Thymus (tissue), 11 donors: ENCODE results near the gene EGR2. TPM values are rescaled to one million over a fixed set of nuclear protein-coding genes. Genes with fewer than 3 reads are reported as not detected.
A peak's percentile ranks its signal among the peaks of the same experiment; 100 is the strongest.

Experiments used
- DNase-seq, 9 donors: peaks; one replicate each; pipeline ENCODE4 v3.0.0-alpha.2; 2013; ENCODE audit warnings: low spot score in 9 of 9, low read depth in 6 of 9, missing footprints in 1 of 9
- H3K27ac ChIP-seq, 2 donors: one replicate each; pipeline ENCODE4 v1.5.1; 2013; ENCODE audit warnings: control low read depth in 1 of 2, low read depth in 1 of 2, low read length in 1 of 2, mild to moderate bottlenecking in 1 of 2, moderate library complexity in 1 of 2
- H3K27me3 ChIP-seq, 2 donors: one replicate each; pipeline ENCODE4 v1.5.1; 2013; ENCODE audit warnings: low read length in 1 of 2; ENCODE audit not compliant: control insufficient read depth in 2 of 2, insufficient read depth in 1 of 2
- H3K36me3 ChIP-seq, 2 donors: one replicate each; pipeline ENCODE4 v1.5.1; 2013; ENCODE audit warnings: low read length in 1 of 2, mild to moderate bottlenecking in 1 of 2, moderate library complexity in 1 of 2; ENCODE audit not compliant: control insufficient read depth in 2 of 2, insufficient read depth in 2 of 2
- H3K4me1 ChIP-seq, 2 donors: one replicate each; pipeline ENCODE4 v1.5.1; 2013; ENCODE audit warnings: low read length in 2 of 2; ENCODE audit not compliant: control insufficient read depth in 2 of 2, insufficient read depth in 2 of 2
- H3K4me3 ChIP-seq, 2 donors: one replicate each; pipeline ENCODE4 v1.5.1; 2013; ENCODE audit warnings: low read length in 2 of 2, control low read depth in 1 of 2, mild to moderate bottlenecking in 1 of 2
- H3K9me3 ChIP-seq, 2 donors: one replicate each; pipeline ENCODE4 v1.5.1; 2013; ENCODE audit warnings: low read length in 1 of 2, mild to moderate bottlenecking in 1 of 2; ENCODE audit not compliant: control insufficient read depth in 2 of 2, insufficient read depth in 1 of 2
- whole genome bisulfite sequencing: extraction: QIAGEN DNeasy Blood & Tissue Kit; methylation state at CpG from one replicate; pipeline ENCODE4 v1.1.7; 2013; 5-methylcytosine and 5-hydroxymethylcytosine counted together
- polyA plus RNA-seq: library from polyadenylated mRNA; stranded (reverse); fragments of 200-250 nt; gene quantifications from one replicate; pipeline ENCODE4 v1.2.3, GENCODE V29; 2013
- total RNA-seq: library from RNA; stranded (reverse); fragments of 120-200 nt; gene quantifications from one replicate; pipeline ENCODE4 v1.2.4, GENCODE V29; 2013
- donor health status: healthy.

EGR2 gene
- total and polyA plus RNA-seq, 2 donors = 6.6 to 12.1 TPM

DNA sequence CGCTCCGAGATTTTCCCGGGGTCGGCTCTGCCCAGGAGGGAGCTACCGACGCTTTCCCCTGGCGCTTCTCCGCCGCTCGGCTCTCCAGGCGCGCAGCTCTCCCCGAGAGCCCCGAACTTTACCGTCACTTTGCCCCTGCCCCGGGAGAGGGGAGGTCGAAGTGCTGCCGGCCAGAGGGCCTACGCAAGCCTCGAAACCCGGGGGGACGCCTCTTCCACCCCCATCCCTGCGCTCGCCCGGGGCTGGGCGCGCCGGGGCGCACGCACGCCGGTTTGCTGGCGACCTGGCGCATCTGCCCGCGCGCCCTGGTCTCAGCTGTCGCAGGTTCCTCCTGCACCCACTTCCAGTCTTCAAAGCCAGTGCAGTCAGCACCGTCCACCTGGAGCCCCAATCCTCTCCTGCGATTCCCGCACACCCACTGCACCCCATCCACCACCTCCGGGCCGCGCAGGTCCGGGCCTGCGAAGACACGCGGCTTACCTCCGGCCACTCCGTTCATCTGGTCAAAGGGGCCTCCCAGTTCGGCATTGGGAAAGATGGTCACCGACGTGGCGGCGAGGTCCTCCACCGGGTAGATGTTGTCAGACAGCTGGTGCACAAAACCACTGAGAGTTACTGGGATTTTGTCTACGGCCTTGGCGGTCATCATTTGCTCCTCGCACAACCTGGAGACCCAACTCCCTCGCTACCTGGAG, 638 bp downstream of the EGR2 start:
- no peak overlapping the region for H3K27ac ChIP-seq
- H3K27me3 ChIP-seq = peaks cover 56 to 70% of the 10 kb centered on the region in 2 donors
- H3K4me1 ChIP-seq = peaks cover 14 to 39% of the 10 kb centered on the region in 2 donors
- 2% methylated on average over 60 of the region's 60 CpGs for WGBS
- peak overlapping the region; percentile 49 to 71 for H3K4me3 ChIP-seq
- DNase-seq = peak in 1 of 9 donors; percentile 43
- peaks cover 0 to 6% of the 10 kb centered on the region in 2 donors for H3K36me3 ChIP-seq
- H3K9me3 ChIP-seq = no peaks in the 10 kb centered on the region

DNA sequence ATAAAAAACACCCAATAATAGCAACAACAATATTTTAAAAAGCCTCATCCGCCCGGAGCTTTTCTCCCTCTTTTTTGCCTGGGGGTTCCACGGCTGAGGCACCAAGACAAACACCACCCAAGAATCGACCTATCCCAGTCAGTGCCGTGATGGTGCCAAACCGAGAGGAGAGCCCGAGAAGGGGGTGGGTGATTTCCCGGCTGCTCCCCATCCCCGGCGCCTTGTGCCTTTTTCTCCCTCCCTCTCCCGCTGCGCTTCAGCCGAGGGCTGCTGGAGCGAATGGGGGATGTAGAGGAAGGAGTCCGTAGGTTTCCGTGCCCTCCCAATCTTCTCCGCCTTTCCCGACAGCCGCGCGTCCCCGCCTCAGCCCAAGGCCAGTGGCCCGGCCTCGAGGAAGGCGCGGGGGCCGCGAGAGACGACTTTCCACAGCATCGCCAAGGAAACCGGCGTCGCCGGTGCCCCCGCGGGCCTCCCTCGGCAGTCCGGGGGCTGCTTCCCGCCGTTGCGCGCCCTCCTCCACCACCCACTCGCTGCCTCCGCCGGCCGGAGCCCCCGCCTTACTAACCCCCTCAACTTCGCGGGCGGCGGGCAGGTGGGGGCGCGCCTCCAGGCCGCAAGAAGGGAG, 1.3 kb downstream of the EGR2 start:
- 3% methylated on average over 54 of the region's 54 CpGs for WGBS
- no peak overlapping the region for H3K27ac ChIP-seq

DNA sequence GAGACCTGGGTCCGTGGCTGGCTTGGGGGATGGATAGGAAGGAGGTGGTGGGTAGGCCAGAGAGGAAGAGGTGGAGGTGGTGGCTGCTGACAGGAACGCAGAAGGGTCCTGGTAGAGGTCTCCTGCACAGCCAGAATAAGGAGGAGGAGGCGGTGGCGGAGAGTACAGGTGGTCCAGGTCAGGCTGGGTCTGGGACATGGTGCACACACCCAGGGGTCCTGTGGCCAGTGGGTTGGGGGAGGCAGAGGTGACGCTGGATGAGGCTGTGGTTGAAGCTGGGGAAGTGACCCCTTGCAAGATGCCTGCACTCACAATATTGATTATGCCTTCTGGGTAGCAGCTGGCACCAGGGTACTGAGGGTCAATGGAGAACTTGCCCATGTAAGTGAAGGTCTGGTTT, 2.2 kb downstream of the EGR2 start:
- DNase-seq = no peak
- 93% methylated on average over 5 of the region's 5 CpGs for WGBS

More for the DNA sequence above, 1.3 kb downstream of the EGR2 start:
- DNase-seq = peak in 1 of 9 donors; percentile 41
- peak overlapping the region; percentile 49 to 71 for H3K4me3 ChIP-seq
- no peaks in the 10 kb centered on the region for H3K9me3 ChIP-seq
- H3K36me3 ChIP-seq = peaks cover 0 to 6% of the 10 kb centered on the region in 2 donors
- H3K4me1 ChIP-seq = peaks cover 14 to 39% of the 10 kb centered on the region in 2 donors
- peaks cover 51 to 64% of the 10 kb centered on the region in 2 donors for H3K27me3 ChIP-seq

DNA sequence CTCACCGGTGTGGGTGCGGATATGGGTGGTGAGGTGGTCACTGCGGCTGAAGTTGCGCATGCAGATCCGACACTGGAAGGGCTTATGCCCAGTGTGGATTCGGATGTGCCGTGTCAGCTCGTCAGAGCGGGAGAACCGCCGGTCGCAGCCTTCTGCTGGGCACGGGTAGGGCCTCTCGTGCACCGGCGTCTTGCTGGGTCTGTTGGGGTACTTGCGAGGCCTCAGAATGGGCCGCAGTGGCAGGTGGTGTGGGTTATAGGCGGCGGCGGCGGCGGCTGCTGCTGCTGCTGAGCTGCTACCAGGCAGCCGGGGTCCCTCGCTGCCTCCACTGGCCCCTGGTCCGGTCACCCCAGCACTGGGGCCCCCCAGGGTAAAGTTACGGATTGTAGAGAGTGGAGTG, 2.7 kb downstream of the EGR2 start:
- Histone ChIP-seq H3K27me3 (peaks cover 38 to 49% of the 10 kb centered on the region in 2 donors), H3K4me3 (peak overlapping the region in 1 of 2 donors; percentile 7), H3K27ac (no peak overlapping the region), H3K9me3 (no peaks in the 10 kb centered on the region), H3K4me1 (peaks cover 14 to 34% of the 10 kb centered on the region in 2 donors), H3K36me3 (peaks cover 4 to 6% of the 10 kb centered on the region in 2 donors)
- DNase-seq = no peak
- 96% methylated on average over 27 of the region's 27 CpGs for WGBS

More for the DNA sequence above, 2.2 kb downstream of the EGR2 start:
- Histone ChIP-seq H3K27ac (no peak overlapping the region), H3K9me3 (no peaks in the 10 kb centered on the region), H3K4me1 (peaks cover 14 to 35% of the 10 kb centered on the region in 2 donors), H3K4me3 (peak overlapping the region; percentile 49 to 71), H3K27me3 (peaks cover 43 to 55% of the 10 kb centered on the region in 2 donors), H3K36me3 (peaks cover 0 to 6% of the 10 kb centered on the region in 2 donors)

DNA sequence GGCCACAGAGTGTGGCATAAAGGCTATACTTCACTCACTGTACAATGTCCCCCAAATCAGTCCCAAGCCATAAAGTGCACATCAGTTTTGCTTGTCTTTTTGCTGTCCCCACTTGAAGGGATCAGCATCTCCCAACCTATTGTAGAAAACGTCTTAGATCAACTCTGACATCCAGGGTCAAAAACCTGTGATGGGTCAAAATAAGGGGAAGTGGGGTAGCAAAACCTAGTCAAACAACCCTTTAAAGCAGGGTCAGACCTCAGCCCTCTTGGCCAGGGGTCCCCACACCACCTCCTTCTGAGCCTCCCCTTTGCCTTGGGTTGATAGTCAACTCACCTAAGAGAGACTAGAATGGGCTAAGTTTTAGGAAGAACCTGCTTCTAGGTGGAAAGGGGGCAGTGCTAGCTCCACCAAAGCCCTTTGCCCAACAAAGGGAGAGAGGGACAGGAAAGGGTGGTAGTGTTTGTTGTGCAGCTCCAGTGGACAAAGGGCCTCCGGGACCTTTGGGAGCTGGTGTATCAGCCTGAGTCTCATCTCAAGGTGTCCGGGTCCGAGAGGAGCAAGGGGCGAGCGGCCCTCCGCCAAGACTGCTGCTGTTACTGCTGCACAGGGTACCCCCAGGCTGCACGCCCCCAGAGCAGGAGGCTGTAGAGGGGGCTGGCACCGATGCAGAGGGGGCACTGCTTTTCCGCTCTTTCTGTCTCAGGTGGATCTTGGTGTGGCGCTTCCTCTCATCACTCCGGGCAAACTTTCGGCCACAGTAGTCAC, 3.3 kb downstream of the EGR2 start:
- Histone ChIP-seq H3K9me3 (no peaks in the 10 kb centered on the region), H3K27ac (no peak overlapping the region), H3K36me3 (peaks cover 4 to 6% of the 10 kb centered on the region in 2 donors), H3K4me1 (peaks cover 14 to 29% of the 10 kb centered on the region in 2 donors), H3K27me3 (peaks cover 32 to 44% of the 10 kb centered on the region in 2 donors), H3K4me3 (no peak overlapping the region)
- DNase-seq = no peak
- 96% methylated on average over 13 of the region's 13 CpGs for WGBS

DNA sequence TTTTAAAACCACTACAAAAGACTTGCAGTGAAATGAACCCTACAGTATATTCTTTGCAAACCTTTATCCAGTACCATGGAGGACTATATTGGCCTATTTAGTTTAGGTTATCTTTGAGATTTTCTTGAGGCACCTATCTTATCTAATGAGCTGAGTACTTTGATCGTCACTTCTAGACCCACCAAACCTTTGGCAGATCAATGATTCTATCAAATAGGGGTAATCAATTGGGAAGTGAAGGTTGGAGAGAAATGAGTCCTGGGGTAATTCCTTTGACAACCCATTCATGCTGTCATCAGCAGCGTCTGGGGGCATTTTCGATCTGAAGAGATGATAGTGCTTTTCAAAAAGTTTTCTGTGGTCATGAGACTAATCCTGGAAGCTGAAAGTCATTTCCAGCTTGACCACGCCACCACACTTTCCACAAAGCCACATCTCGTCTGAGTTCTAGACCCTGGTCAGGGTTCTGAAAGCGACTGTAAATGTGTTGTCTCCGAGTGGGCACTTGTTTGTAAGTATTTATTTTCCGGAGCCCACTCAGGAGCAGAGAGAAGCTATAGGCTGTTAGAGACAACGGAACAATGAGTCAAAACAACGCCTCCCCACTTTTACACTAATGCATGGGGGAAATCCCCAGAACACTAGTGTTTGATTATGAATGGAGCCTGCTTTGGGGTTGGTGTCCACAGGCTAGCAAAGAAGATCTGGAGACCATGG, 4.8 kb downstream of the EGR2 start:
- peaks cover 19 to 23% of the 10 kb centered on the region in 2 donors for H3K4me1 ChIP-seq
- H3K27me3 ChIP-seq = peaks cover 30 to 37% of the 10 kb centered on the region in 2 donors
- H3K27ac ChIP-seq = no peak overlapping the region
- H3K9me3 ChIP-seq = no peaks in the 10 kb centered on the region
- DNase-seq = peak in 1 of 9 donors; percentile 9
- 93% methylated on average over 10 of the region's 10 CpGs for WGBS
- H3K4me3 ChIP-seq = no peak overlapping the region
- H3K36me3 ChIP-seq = peaks cover 4 to 6% of the 10 kb centered on the region in 2 donors

DNA sequence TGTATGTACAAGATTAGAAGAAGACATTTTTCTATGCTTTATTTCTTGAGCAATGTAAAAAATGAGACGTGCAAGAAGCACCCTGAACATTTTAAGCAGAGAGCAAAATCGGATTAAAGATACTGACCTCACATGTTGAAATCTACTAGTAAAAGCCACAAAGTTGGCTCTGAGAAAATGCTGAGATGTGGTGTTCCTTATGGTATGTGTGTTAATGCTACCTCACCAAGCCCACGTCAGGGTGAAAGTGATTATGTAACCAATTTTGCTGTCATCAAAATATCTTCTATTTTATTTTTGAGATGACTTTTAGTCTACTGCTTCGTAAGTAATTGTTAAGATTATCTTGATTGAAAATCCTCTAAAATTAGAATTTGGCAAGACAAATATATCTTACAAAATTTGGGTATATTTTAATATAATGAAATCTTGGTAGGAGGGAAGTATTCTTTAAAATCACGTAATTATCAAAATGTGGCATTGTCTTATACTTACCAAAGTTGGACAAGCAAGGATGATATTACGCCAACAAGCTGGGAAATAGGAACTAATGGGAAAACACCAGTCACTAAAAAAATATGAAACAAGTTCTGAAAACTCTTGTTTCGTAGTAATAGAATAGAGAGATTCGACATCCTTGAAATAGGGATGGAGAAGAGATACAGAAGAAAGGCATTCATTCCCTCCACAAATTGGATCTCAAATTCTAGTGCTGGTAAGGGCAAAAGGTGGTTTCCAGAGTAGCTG, 5.8 kb downstream of the EGR2 start:
- peaks cover 23 to 28% of the 10 kb centered on the region in 2 donors for H3K27me3 ChIP-seq
- no peak for DNase-seq
- no peaks in the 10 kb centered on the region for H3K9me3 ChIP-seq
- peaks cover 4 to 6% of the 10 kb centered on the region in 2 donors for H3K36me3 ChIP-seq
- WGBS = 96% methylated on average over 8 of the region's 8 CpGs
- H3K27ac ChIP-seq = no peak overlapping the region
- no peak overlapping the region for H3K4me3 ChIP-seq
- H3K4me1 ChIP-seq = peaks cover 20 to 22% of the 10 kb centered on the region in 2 donors

DNA sequence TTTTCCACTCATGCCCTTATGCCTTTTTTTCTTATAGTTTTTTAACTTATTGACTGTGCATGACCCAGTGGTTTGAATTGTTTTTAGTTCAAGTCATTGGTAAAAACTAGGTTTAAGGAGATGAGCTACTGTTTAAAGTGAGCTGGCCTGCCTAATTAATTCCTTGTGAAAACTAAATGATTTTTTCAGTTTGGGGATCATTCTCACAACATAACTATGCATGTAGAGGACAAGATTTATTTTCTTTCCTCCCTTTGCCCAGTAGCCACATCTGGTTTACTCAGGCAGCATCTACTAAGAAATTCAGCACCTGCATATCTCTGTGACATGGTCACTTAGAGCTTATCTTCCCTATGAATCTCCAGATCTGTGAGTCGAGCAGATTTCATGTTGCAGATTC, 9.9 kb downstream of the EGR2 start:
- H3K9me3 ChIP-seq = no peaks in the 10 kb centered on the region
- H3K27me3 ChIP-seq = no peaks in the 10 kb centered on the region
- H3K4me3 ChIP-seq = peak overlapping the region; percentile 77 to 97
- 15% methylated on average over 1 of the region's 1 CpG for WGBS
- H3K4me1 ChIP-seq = peaks cover 13 to 17% of the 10 kb centered on the region in 2 donors
- H3K27ac ChIP-seq = no peak overlapping the region
- peaks cover 0 to 4% of the 10 kb centered on the region in 2 donors for H3K36me3 ChIP-seq
- DNase-seq = no peak
